ENCODE measurements around the gene PRSS48. TPM values are rescaled to one million over a fixed set of nuclear protein-coding genes. Genes with fewer than 3 reads are reported as not detected.

Gene PRSS48
- polyA plus RNA-seq, 1 donor from 2014 or later = not detected

GRCh38 chr4:151260526-151260925 lies 16.4 kb upstream of the PRSS48 start:
- H3K9me2 ChIP-seq (ENCODE audit: insufficient read depth, low read length) = no peaks in the 10 kb centered on the region
- H3F3A ChIP-seq (ENCODE audit: insufficient read depth, low read length, poor library complexity, severe bottlenecking) = no peaks in the 10 kb centered on the region
- no peaks in the 10 kb centered on the region for H3K79me2 ChIP-seq (replicated peaks; ENCODE audit: insufficient read depth, low read length)
- no peak overlapping the region for H2AFZ ChIP-seq (ENCODE audit: low read depth, low read length)
- H3K9ac ChIP-seq (ENCODE audit: low read length) = no peak overlapping the region
- no peaks in the 10 kb centered on the region for H4K20me1 ChIP-seq (ENCODE audit: insufficient read depth)
- no peaks in the 10 kb centered on the region for H3K9me3 ChIP-seq (ENCODE audit: low read length)
- H3K36me3 ChIP-seq (ENCODE audit: insufficient read depth, low read length) = no peaks in the 10 kb centered on the region
- H3K27me3 ChIP-seq (ENCODE audit: insufficient read depth, low read depth, low read length) = no peaks in the 10 kb centered on the region
- H3K4me3 ChIP-seq (ENCODE audit: low read length) = no peak overlapping the region
- no peak overlapping the region for H3K4me2 ChIP-seq (ENCODE audit: low read length)
- H3K27ac ChIP-seq (ENCODE audit: low read length) = no peak overlapping the region
- no peak for TF ChIP-seq MXI1 (conservative IDR thresholded peaks at IDR 0.05; ENCODE audit: poor library complexity, severe bottlenecking)
- TF ChIP-seq EZH2 (IDR thresholded peaks at IDR 0.05; ENCODE audit: borderline replicate concordance, insufficient read depth, low read length, poor library complexity, severe bottlenecking) = no peak
- no peak for TF ChIP-seq SMC3 (conservative IDR thresholded peaks at IDR 0.05; ENCODE audit: poor library complexity)
- TF ChIP-seq RAD21 (conservative IDR thresholded peaks at IDR 0.05) = no peak
- no peak for TF ChIP-seq CTCF (IDR thresholded peaks at IDR 0.05; ENCODE audit: poor library complexity, severe bottlenecking)
- no peak for TF ChIP-seq EP300 (conservative IDR thresholded peaks at IDR 0.05; ENCODE audit: poor library complexity, severe bottlenecking)
- TF ChIP-seq, protein P1, sequence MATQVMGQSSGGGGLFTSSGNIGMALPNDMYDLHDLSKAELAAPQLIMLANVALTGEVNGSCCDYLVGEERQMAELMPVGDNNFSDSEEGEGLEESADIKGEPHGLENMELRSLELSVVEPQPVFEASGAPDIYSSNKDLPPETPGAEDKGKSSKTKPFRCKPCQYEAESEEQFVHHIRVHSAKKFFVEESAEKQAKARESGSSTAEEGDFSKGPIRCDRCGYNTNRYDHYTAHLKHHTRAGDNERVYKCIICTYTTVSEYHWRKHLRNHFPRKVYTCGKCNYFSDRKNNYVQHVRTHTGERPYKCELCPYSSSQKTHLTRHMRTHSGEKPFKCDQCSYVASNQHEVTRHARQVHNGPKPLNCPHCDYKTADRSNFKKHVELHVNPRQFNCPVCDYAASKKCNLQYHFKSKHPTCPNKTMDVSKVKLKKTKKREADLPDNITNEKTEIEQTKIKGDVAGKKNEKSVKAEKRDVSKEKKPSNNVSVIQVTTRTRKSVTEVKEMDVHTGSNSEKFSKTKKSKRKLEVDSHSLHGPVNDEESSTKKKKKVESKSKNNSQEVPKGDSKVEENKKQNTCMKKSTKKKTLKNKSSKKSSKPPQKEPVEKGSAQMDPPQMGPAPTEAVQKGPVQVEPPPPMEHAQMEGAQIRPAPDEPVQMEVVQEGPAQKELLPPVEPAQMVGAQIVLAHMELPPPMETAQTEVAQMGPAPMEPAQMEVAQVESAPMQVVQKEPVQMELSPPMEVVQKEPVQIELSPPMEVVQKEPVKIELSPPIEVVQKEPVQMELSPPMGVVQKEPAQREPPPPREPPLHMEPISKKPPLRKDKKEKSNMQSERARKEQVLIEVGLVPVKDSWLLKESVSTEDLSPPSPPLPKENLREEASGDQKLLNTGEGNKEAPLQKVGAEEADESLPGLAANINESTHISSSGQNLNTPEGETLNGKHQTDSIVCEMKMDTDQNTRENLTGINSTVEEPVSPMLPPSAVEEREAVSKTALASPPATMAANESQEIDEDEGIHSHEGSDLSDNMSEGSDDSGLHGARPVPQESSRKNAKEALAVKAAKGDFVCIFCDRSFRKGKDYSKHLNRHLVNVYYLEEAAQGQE (IDR thresholded peaks at IDR 0.05; ENCODE audit: borderline replicate concordance) = no peak
- no peak for TF ChIP-seq POLR2AphosphoS5 (IDR thresholded peaks at IDR 0.05)
- TF ChIP-seq TAF1 (IDR thresholded peaks at IDR 0.05; ENCODE audit: low read depth) = no peak

DNA sequence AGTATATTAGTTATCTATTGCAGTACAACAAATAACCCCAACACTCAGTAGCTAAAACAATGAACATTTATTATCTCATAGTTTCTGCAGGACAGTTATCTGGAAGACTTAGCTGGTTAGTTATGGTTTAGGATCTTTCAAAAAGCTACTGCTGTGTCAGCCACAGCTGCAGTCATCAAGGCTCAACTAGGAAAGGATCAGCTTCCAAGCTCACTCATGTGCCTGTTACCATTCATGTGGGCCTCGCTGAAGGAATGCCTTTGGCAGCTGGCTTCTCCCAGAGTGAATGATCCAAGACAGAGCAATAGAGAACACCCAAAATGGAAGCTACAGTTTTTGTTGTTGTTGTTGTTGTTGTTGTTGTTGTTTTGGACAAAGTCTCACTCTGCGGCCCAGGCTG lies 13.5 kb upstream of the PRSS48 start:
- Histone ChIP-seq H3K36me3 (ENCODE audit: insufficient read depth, low read length) (no peaks in the 10 kb centered on the region), H3K9me3 (ENCODE audit: low read length) (no peaks in the 10 kb centered on the region), H3K4me3 (ENCODE audit: low read length) (no peak overlapping the region), H2AFZ (ENCODE audit: low read depth, low read length) (no peak overlapping the region), H3K9ac (ENCODE audit: low read length) (no peak overlapping the region), H3K9me2 (ENCODE audit: insufficient read depth, low read length) (no peaks in the 10 kb centered on the region), H3K27me3 (ENCODE audit: insufficient read depth, low read depth, low read length) (no peaks in the 10 kb centered on the region), H3K79me2 (replicated peaks; ENCODE audit: insufficient read depth, low read length) (no peaks in the 10 kb centered on the region), H3K4me2 (ENCODE audit: low read length) (no peak overlapping the region), H4K20me1 (ENCODE audit: insufficient read depth) (no peaks in the 10 kb centered on the region), H3K27ac (ENCODE audit: low read length) (no peak overlapping the region), H3F3A (ENCODE audit: insufficient read depth, low read length, poor library complexity, severe bottlenecking) (no peaks in the 10 kb centered on the region)
- TF ChIP-seq RAD21 (conservative IDR thresholded peaks at IDR 0.05) = no peak
- TF ChIP-seq, protein P1 (IDR thresholded peaks at IDR 0.05; ENCODE audit: borderline replicate concordance) = no peak
- no peak for TF ChIP-seq TAF1 (IDR thresholded peaks at IDR 0.05; ENCODE audit: low read depth)
- no peak for TF ChIP-seq MXI1 (conservative IDR thresholded peaks at IDR 0.05; ENCODE audit: poor library complexity, severe bottlenecking)

All from neural cell (in vitro differentiated cells).